M059J (cell line): ENCODE results near the gene ZNF490. TPM values are rescaled to one million over a fixed set of nuclear protein-coding genes. Genes with fewer than 3 reads are reported as not detected.
"Not testable (repeated sequence)": the region's sequence is repeated elsewhere in the genome, so short reads cannot be mapped to it uniquely, and the experiment has no call there.

Experiments
- DNase-seq: peaks from one replicate; pipeline ENCODE4 v3.0.0-alpha.2; 2012; ENCODE audit warnings: low read depth
- total RNA-seq: library from RNA; depleted of rRNA; stranded (reverse); fragments of >200 nt; shearing (Covaris generic); gene quantifications from 2 replicates; pipeline ENCODE4 v1.2.3, GENCODE V29; 2014

ZNF490 gene
- total RNA-seq, 1 experiment from 2014 or later: 7.9 TPM

DNA sequence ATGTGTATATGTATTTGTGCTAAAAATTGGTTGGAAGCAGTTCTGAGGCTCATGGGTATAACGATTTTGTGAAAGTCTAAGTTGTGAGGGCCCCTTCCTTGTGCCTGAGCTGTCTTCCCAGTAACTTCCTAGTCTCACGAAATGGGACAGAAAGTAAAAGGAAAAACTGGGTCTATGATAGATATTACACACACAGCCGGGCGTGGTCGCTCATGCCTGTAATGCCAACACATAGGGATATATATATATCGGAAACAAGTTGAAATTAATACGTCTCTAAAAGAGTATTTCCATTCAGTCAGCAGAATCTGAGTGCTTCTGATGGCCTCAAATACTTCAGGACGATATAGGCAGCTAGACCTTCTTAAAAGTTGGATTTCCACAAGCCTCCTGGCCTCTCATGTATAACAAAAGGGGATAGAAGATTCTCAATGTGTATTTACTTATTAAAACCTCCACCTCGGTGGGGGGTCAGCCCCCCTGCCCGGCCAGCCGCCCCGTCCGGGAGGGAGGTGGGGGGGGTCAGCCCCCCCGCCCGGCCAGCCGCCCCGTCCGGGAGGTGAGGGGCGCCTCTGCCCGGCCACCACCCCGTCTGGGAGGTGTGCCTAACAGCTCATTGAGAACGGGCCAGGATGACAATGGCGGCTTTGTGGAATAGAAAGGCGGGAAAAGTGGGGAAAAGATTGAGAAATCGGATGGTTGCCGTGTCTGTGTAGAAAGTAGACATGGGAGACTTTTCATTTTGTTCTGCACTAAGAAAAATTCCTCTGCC is 10.8 kb upstream of the ZNF490 start:
- not testable (repeated sequence) for DNase-seq

- no peak for DNase-seq
Observed at GRCh38 chr19:12617646-12618045, 7.0 kb upstream of the ZNF490 start.

GRCh38 chr19:12611361-12611699 is 717 bp upstream of the ZNF490 start:
- DNase-seq: peak; percentile 83

DNA sequence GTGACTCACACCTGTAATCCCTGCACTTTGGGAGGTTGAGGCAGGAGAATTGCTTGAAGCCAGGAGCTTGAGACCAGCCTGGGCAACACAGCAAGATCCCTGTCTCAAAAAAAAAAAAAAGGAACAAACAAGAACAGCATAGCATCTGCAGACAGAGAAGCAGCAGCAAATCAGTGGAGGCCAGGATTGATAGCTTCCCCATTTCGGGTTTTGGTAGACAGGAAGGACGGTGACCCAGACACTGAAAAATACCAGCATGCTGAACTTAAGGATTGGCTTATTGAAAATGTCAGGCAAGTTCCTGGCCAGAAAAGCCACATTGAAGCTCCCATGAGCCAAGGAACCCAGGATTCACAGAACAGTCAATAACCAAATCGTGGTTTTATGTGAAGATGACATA is 3.0 kb downstream of the ZNF490 start:
- DNase-seq: no peak

GRCh38 chr19:12606796-12607195 is 3.8 kb downstream of the ZNF490 start:
- DNase-seq: no peak

DNA sequence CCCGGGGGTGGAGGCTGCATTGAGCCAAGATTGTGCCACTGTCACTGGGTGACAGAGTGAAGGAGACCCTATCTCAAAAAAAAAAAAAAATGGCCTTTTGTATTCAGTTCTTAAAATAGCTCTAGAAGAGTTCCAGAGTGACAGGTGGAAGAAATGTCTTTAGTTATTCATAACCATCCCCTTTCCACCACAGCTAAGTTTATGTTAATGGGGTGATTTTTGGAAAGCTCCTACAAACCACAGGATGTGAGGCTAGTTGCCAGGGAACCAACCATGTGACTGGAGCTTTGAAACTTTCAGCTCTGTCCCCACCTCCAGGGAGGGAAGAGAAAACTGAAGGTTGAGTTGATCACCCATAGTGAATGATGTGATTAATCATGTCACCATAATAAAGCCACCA is 6.9 kb downstream of the ZNF490 start:
- DNase-seq: peak; percentile 86

- no peak for DNase-seq
Observed at GRCh38 chr19:12597594-12597993, 13.0 kb downstream of the ZNF490 start.

- no peak for DNase-seq
Observed at GRCh38 chr19:12596927-12597548, 13.6 kb downstream of the ZNF490 start.

DNA sequence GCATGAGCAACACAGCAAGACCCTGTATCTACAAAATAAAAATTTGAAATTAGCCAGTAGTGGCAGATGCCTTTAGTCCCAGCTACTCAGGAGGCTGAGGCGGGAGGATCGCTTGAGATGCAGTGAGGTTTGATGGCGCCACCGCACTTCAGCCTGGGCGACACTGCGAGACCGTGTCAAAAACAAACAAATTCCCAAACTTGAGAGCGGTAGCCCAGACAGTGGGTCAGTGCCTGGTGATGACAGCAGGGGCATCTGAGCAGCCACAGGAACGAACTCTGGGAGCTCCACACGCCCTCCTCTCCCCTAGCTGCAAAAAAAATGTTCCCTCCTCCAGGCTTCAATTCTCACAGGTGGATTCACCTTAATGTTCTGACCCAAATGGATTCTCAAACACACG is 14.1 kb downstream of the ZNF490 start:
- no peak for DNase-seq

DNA sequence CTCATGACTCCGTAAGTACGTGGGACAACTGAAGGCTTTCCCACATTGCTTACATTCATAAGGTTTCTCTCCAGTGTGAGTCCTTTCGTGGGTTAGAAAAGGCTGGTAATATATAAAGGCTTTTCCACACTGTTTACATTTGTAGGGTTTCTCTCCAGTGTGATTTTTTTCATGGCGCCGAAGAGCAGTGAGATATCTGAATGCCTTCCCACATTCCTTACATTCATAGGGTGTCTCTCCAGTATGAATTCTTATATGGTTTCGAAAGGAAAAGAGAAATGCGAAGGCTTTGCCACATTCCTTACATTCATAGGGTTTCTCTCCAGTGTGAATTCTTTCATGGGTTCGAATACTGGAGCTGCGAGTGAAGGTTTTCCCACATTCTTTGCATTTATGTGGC is 29.5 kb downstream of the ZNF490 start:
- DNase-seq: no peak

DNA sequence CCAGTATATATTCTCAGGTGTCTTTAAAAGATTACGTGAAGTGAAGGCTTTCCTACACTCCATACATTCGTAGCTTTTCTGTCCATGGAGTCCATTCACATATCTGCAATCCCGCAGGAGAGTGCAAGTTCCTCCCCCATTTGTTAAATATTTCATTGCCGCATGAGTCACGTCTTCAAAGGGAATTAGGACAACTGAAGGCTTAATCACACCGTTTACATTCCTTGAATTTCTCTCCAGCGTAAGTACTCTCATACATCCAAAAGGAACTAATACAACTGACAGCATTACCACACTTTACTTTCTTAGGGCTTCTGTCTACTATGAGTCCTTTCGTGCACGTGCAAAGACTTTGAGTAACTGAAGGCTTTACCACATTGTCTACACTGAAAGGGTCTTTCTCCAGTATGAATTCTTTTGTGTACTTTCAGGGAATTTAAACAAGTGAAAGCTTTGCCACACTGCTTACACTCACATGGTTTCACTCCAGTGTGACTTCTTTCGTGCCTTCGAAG is 30.4 kb downstream of the ZNF490 start:
- DNase-seq: peak; percentile 70

DNA sequence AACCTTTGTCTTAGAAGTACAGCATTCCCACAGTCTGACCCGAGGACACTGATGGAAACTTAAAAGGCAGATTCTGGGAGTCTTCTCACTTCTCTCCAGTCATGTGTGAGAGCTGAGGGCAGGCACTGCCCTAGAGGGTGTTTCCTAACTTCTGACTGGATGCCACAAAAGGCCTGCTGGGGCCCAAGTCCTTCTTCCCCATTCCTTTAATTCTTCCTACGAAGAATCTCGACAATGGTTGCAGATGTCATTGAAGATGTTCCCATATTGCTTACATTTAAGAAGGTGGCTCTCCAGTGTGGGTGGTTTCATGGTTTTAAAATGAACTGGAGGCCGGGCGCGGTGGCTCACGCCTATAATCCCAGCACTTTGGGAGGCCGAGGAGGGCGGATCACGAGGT is 32.0 kb downstream of the ZNF490 start:
- DNase-seq: no peak

GRCh38 chr19:12574036-12574435 is 36.6 kb downstream of the ZNF490 start:
- no peak for DNase-seq

DNA sequence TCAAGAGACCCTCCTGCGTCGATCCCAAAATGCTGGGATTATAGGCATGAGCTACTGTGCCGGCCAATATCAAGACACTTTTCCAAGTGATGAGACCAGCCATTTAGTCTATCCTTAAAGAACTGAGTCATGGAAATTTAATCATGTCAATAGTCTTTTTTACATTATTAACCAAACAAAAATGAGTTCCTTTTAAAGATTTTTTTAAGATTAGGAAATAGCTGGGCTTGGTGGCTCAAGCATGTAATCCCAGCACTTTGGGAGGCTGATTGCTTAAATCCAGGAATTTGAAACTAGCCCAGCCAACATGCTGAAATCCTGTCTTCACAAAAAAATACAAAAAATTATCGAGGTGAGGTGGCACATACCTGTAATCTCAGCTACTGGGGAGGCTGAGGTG is 42.7 kb downstream of the ZNF490 start:
- no peak for DNase-seq

DNA sequence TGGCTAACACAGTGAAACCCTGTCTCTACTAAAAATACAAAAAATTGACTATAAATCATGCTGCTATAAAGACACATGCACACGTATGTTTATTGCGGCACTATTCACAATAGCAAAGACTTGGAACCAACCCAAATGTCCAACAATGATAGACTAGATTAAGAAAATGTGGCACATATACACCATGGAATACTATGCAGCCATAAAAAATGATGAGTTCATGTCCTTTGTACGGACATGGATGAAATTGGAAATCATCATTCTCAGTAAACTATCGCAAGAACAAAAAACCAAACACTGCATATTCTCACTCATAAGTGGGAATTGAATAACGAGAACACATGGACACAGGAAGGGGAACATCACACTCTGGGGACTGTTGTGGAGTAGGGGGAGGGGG is 44.2 kb downstream of the ZNF490 start:
- not testable (repeated sequence) for DNase-seq

DNA sequence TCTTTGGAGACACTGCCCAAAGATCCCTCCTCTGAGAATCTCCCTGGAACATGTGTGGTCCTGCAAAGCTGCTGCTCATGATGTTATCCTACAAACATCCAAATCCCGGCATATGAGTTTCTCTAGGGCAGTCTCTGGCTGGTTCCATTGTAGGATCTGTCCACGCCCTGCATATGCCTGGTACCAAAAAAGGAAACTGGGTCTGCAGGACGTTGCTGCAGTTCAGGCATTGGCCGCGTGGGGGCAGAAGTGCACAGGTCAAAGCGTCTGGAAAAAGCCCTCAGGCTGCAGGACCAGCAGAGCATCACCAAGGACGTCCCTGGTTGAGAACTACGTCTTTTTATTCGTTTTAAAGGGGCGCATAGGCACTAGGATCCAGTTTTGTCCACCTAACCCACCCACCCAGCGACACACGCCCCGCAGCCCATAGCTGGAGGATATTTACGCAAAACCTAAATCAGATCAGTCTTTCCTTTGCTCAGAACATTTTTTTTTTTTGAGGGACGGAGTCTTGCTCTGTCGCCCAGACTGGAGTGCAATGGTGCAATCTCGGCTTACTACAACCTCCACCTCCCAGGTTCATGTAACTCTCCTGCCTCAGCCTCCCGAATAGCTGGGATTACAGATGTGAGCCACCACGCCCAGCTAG is 46.5 kb downstream of the ZNF490 start:
- peak; percentile 79 for DNase-seq

GRCh38 chr19:12555456-12555930 is 55.1 kb downstream of the ZNF490 start:
- no peak for DNase-seq

DNA sequence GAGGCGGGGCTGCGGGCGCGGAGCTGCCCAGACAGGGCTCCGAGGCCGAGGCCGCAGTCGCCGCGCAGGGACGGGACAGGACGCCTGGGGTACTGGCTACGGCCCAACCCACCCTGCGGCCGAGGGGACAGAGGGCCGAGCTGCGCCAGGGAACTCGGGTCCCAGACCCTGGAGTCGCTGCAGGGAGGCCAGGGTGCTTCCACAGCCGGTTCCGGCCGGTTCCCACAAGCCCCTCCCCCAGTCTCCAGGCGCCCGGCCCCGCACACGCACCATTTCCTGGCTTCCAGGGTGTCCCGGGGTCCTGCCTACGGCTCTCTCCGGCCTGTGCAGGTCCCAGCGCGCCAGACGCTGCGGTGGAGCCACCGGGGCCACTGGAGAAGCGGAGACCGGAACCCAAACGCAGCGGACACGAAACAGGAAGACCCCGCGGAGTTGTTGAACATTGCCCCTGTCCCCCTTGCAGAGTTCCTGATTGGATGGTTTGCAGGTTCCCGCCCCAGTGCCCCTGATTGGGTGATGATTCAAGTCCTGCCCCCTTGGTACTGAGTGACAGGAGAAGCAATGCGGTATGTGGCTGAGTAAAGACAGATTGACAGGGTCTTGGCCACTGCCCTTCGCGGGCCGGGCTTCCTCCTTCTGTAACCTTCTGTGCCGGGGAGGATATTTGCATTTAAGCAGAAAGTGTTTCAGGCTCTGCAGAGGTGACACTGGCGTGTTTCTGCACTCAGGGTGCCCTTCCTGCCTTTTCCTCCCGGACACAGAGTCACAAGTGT is 59.4 kb downstream of the ZNF490 start, which contains the start of gene ZNF564:
ZNF564 (minus strand) TSS at position 423 of the 773 bp plus-strand sequence; CDS start at position 273, 150 bp downstream.
- DNase-seq: peak; percentile 99

DNA sequence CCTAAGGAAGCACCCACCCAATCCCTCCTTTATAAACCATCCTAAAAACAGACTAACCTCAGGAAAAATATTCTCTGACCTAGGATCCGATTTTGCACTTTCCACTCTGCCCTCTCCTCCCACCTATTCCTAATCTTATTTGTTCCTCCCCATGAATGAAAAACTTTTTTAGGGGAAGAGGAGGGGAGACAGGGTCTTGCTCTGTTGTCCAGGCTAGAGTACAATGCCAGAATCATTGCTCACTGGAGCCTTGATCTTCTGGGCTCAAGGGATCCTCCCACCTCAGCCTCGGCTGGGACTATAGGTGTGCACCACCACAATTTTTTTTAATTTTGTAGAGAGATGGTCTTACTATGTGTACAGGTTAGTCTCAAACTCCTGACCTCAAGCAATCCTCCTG is 63.7 kb downstream of the ZNF490 start:
- no peak for DNase-seq

GRCh38 chr19:12546068-12546467 is 64.5 kb downstream of the ZNF490 start:
- DNase-seq: no peak

DNA sequence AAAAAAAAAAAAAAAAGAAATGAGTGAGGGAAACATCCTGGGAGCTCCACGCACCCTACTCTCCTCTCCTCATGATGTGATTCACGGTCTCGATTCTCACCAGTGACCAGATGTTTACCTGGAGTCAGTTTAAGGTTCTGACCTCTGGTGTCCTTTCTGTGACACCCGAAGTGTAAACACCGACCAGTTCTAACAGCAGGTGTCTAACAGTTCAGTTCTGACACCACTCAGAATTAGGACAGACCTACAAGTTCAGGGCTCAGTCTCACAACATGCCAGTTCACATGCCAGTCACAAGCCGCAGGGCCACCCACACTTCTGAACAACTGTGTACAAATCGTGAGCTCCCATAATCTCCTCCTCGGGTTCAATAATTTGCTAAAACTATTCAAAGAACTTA is 65.3 kb downstream of the ZNF490 start:
- no peak for DNase-seq

DNA sequence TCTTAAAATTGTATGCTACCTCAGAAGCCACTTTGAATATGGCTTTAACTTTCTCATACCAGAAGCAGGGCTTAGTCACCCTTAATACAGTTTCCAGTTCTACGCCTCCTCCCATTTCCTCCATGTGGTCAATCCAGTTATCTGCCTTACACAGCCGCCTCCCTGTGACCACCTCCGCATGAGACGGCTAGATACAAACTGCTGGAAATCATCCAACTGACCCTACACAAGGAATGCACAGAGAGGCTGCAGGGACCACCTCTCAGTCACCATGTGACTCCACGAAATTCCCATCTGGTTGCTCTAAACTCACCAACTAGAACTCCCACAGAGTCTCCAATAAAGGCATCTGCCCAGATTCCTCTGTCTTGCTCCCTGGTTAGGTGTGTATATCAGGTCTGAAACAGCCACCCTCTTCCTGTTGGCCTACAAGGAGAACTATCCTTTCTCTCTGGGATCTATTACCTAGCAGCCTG is 66.2 kb downstream of the ZNF490 start:
- no peak for DNase-seq
